ENCODE results near the gene SCRN3. TPM values are rescaled to one million over a fixed set of nuclear protein-coding genes. Genes with fewer than 3 reads are reported as not detected.

Gene SCRN3
- total RNA-seq, 2 experiments from 2014 or later, result 12.9 to 13.7 TPM

DNA sequence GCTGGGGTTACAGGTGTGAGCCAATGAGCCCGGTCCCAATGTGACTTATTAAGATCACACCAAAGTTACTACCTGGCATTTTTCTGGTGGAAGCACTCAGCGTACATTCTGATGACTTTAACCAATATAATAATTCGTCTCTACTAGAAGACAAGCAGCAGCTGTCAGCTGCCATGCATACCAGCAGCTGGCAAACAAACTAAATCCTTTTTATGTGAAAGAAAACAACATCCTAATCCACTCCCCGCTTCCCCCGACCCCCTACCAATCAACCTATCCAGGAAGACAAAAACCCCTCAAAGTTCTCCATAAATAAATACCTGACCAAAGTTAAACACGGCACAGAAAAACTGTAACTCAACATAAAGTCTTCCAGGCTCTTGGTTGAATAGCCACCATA is 49.2 kb downstream of the SCRN3 start:
- H3K36me3 Mint-ChIP-seq (ENCODE audit: low read depth), result peaks cover 24% of the 10 kb centered on the region
- ATAC-seq, result no peak

DNA sequence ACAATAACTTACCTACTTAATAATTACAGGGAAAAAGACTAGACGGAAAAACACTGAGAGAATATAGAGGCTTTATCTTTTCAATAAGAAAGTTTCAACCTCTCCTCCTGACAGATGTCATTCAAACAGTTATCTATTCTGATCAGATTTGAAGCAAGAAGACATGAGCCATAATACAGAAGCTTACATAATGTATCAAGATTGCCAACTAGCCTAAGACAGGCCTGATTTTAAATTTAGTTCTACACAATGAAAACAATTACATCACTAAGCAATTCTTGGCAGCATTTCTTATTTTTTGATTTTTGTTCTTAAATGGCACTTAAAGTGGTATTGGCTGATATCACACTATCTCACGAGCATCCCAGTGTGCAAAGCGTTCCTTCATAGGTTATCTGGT is 49.7 kb downstream of the SCRN3 start:
- ChIA-PET CTCF (interaction anchor here (0.9 to 3.4 kb wide), 4 partner anchors 18 to 129 kb away, joined by 3 to 12 read pairs (median 4); no protein-coding TSS in a partner anchor), POLR2A (no interaction called here)
- Mint-ChIP-seq H3K36me3 (ENCODE audit: low read depth) (peaks cover 22% of the 10 kb centered on the region), H3K27ac (no peak overlapping the region), H3K4me1 (ENCODE audit: low read depth) (peaks cover 3% of the 10 kb centered on the region), H3K9me3 (no peaks in the 10 kb centered on the region), H3K4me3 (no peak overlapping the region), H3K27me3 (no peaks in the 10 kb centered on the region)
- ATAC-seq (no peak), DNase-seq (no peak)
- TF ChIP-seq, protein P1, sequence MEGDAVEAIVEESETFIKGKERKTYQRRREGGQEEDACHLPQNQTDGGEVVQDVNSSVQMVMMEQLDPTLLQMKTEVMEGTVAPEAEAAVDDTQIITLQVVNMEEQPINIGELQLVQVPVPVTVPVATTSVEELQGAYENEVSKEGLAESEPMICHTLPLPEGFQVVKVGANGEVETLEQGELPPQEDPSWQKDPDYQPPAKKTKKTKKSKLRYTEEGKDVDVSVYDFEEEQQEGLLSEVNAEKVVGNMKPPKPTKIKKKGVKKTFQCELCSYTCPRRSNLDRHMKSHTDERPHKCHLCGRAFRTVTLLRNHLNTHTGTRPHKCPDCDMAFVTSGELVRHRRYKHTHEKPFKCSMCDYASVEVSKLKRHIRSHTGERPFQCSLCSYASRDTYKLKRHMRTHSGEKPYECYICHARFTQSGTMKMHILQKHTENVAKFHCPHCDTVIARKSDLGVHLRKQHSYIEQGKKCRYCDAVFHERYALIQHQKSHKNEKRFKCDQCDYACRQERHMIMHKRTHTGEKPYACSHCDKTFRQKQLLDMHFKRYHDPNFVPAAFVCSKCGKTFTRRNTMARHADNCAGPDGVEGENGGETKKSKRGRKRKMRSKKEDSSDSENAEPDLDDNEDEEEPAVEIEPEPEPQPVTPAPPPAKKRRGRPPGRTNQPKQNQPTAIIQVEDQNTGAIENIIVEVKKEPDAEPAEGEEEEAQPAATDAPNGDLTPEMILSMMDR (IDR thresholded peaks at IDR 0.05), result no peak
- intact Hi-C loops (cut with micrococcal nuclease), result no loop called here

More for the DNA sequence above, 49.2 kb downstream of the SCRN3 start:
- Mint-ChIP-seq H3K27me3 (no peaks in the 10 kb centered on the region), H3K4me3 (no peak overlapping the region), H3K27ac (no peak overlapping the region), H3K9me3 (no peaks in the 10 kb centered on the region), H3K4me1 (ENCODE audit: low read depth) (no peaks in the 10 kb centered on the region)
- TF ChIP-seq, protein P1 (IDR thresholded peaks at IDR 0.05), result no peak
- POLR2A ChIA-PET, result no interaction called here
- CTCF ChIA-PET, result interaction anchor here (0.9 to 3.4 kb wide), 4 partner anchors 18 to 129 kb away, joined by 3 to 12 read pairs (median 4); no protein-coding TSS in a partner anchor
- no peak for DNase-seq
- intact Hi-C loops (cut with micrococcal nuclease), result no loop called here

DNA sequence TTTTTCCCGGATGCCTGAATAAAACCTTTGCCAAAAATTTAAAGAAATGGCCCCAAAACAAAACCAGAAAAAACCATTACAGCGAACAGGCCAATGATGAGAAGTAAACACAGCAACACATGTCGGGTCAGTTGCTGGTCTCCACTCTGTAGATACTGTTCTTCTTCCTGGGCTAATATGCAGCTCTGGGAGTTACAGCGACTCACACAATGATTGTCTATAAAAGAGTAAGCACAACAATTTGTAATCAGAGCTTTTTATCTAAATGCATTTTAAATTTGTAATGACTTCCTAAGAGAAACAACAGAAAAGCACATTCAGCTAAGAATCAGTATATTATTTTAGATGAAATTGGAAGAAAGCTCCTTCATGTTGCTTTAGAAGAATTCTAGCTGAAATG is 51.0 kb downstream of the SCRN3 start:
- intact Hi-C loops (cut with micrococcal nuclease), result no loop called here
- ATAC-seq (no peak), DNase-seq (no peak)
- ChIA-PET CTCF (interaction anchor here (1.4 to 3.4 kb wide), 2 partner anchors 16 to 100 kb away, joined by 3 to 12 read pairs; no protein-coding TSS in a partner anchor), POLR2A (interaction anchor here (1.0 kb wide), 1 partner anchor 52 kb away, joined by 3 read pairs; no protein-coding TSS in a partner anchor)
- no peak overlapping the region for H3K4me3 Mint-ChIP-seq
- no peaks in the 10 kb centered on the region for H3K9me3 Mint-ChIP-seq
- H3K36me3 Mint-ChIP-seq (ENCODE audit: low read depth), result peaks cover 22% of the 10 kb centered on the region
- H3K27ac Mint-ChIP-seq, result no peak overlapping the region
- peaks cover 7% of the 10 kb centered on the region for H3K4me1 Mint-ChIP-seq (ENCODE audit: low read depth)
- TF ChIP-seq, protein P1 (IDR thresholded peaks at IDR 0.05), result no peak
- H3K27me3 Mint-ChIP-seq, result no peaks in the 10 kb centered on the region

DNA sequence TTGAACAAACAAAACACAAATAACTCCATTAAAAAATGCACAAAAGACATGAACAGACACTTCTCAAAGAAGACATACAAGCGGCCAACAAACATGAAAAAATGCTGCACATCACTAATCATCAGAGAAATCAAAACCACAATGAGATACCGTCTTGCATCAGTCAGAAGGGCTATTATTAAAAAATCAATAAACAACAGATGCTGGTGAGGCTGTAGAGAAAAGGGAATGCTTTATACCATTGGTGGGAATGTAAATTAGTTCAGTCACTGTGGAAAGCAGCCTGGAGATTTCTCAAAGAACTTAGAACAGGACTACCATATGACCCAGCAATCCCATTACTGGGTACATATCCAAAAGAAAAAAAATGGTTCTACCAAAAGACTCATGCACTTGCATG is 53.5 kb downstream of the SCRN3 start:
- H3K27me3 Mint-ChIP-seq, result no peaks in the 10 kb centered on the region
- no peak for DNase-seq
- no peaks in the 10 kb centered on the region for H3K9me3 Mint-ChIP-seq
- intact Hi-C loops (cut with micrococcal nuclease), result no loop called here
- TF ChIP-seq, protein P1 (IDR thresholded peaks at IDR 0.05), result no peak
- no peak for ATAC-seq
- ChIA-PET CTCF (no interaction called here), POLR2A (no interaction called here)
- H3K4me3 Mint-ChIP-seq, result no peak overlapping the region
- H3K4me1 Mint-ChIP-seq (ENCODE audit: low read depth), result peaks cover 7% of the 10 kb centered on the region
- peaks cover 31% of the 10 kb centered on the region for H3K36me3 Mint-ChIP-seq (ENCODE audit: low read depth)
- H3K27ac Mint-ChIP-seq, result no peak overlapping the region

DNA sequence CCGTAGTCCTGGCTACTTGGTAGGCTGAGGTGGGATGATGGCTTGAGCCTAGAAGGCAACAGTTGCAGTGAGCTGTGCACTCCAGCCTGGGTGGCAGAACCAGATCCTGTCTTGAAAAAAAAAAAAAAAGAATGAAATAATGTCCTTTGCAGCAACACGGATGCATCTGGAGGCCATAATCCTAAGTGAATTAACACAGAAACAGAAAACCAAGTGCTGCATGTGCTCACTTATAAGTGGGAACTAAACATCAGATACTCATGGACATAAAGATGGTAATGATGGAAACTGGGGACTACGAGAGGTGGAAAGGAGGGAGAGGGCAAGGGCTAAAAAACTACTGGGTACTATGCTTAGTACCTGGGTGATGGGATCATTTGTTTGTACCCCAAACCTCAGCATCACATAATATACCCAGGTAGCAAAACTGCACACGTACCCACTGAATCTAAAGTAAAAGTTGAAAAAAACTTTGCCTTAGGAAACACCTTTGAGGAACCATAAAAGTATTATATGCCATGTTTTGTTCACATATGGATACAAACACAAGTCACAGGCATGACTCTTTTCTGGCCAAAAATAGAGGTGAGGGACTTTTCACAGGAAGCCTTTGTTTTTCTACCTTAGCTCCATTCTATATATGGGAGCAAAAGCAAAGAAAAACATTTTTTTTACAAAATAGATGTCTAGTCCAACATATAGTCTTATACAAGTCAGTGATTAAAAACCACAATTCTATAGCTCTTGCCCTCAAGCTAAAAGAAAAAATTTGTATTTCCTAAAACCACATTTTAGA is 54.7 kb downstream of the SCRN3 start:
- no peaks in the 10 kb centered on the region for H3K9me3 Mint-ChIP-seq
- no peak overlapping the region for H3K4me3 Mint-ChIP-seq
- TF ChIP-seq, protein P1 (IDR thresholded peaks at IDR 0.05), result no peak
- H3K36me3 Mint-ChIP-seq (ENCODE audit: low read depth), result peaks cover 24% of the 10 kb centered on the region
- intact Hi-C loops (cut with micrococcal nuclease), result no loop called here
- DNase-seq (no peak), ATAC-seq (no peak)
- H3K4me1 Mint-ChIP-seq (ENCODE audit: low read depth), result peaks cover 7% of the 10 kb centered on the region
- no peak overlapping the region for H3K27ac Mint-ChIP-seq
- ChIA-PET CTCF (interaction anchor here (0.8 to 0.9 kb wide), 2 partner anchors 12 to 109 kb away, joined by 3 to 6 read pairs; no protein-coding TSS in a partner anchor), POLR2A (interaction anchor here (1.0 kb wide), 1 partner anchor 97 kb away, joined by 3 read pairs; no protein-coding TSS in a partner anchor)
- H3K27me3 Mint-ChIP-seq, result no peaks in the 10 kb centered on the region

Measured in activated CD8-positive, alpha-beta T cell treated with anti-CD3 and anti-CD28 coated beads for 36 hours (primary cell).